Activated CD4-positive, alpha-beta T cell treated with anti-CD3 and anti-CD28 coated beads, Interleukin-2, amount 50 U/mL, for 48 hours (primary cell): ENCODE results near the gene ACER3.
"Not testable (repeated sequence)": the region's sequence is repeated elsewhere in the genome, so short reads cannot be mapped to it uniquely, and the experiment has no call there.

ENCODE experiments used
- DNase-seq, 2 experiments: peaks; one replicate each; pipeline ENCODE4 v3.0.0-alpha.2; 2020

The ACER3 gene

GRCh38 chr11:76880314-76880713 lies 19.6 kb downstream of the ACER3 start:
- no peak for DNase-seq

- no peak for DNase-seq
Observed at GRCh38 chr11:76880956-76881355, 20.2 kb downstream of the ACER3 start.

DNA sequence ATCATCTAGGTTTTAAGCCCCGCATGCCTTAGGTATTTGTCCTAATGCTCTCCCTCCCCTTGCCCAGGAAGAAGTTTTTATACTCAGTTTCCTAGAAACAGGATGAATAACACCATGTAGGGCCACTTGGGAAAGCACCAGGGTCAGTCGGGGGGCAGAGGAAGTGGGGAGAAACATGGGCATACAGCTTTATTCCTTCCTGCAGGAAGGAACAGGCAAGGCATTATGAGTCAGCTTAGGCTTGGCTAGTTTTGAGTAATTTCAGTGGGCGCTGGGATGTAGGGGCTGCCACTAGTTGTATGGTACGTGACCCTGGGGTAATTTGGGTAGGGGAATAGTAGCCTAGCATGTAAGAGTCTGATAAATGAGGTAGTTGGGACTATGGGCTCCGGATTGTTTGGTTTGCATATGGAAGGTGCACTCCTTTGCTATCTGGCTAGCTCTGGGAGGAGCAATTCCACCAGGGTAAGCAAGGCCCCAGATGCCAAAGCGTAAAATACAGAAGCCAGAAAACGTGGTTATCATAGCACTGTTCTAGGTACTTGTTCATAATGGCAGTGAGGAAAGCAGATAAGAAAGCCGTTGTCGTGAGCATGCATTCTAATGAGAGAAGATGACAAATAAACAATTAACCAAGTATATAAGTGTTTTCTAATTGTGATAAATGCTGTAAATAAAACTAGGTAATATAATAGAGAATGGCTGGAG lies 24.8 kb downstream of the ACER3 start:
- DNase-seq: peak; percentile 7 to 21

DNA sequence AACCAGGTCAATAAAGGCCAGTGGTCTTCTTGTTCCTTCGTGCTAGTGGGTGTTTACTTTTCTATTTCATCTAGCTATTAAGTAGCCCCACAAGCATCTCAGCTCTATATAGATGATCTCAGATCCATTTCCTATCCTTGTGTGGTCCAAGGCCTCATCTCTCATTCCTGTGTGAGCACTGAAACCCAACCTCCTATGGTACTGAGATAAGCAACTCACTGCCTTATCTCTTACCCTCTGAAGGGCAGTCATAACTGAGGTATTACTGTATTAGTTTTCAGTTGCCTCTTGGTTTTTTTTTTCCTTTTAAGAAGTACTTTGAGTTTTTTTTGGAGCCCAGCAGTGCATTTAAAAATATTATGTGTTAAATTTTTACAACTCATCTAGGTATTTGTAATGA lies 28.3 kb downstream of the ACER3 start:
- no peak for DNase-seq

DNA sequence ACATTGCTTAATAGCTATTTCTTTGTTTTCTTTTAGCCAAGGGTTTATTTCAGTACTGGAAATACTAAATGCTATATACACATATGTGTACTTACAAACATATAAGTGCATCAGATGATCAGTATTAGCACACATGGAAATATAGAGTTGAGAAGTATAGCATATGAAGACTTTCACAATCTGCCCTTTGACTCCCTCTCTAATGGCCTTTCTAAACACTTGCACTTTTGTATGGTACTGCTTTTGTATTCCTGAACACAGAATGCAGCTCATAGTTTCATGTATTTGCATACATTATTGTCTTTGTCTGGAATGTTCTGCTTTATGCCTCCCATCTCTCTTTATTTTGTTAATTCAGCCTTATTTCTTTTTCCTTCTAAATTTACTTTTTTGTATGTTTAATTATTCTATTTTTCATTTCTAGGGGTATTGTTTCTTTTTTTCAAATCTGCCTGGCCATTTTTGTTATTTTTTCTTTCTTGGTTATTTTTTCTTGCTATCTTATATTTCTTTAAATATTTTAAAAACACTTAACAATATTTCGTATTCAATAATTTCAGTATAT lies 28.8 kb downstream of the ACER3 start:
- DNase-seq: no peak

- DNase-seq: no peak
Observed at GRCh38 chr11:76890329-76890728, 29.6 kb downstream of the ACER3 start.

DNA sequence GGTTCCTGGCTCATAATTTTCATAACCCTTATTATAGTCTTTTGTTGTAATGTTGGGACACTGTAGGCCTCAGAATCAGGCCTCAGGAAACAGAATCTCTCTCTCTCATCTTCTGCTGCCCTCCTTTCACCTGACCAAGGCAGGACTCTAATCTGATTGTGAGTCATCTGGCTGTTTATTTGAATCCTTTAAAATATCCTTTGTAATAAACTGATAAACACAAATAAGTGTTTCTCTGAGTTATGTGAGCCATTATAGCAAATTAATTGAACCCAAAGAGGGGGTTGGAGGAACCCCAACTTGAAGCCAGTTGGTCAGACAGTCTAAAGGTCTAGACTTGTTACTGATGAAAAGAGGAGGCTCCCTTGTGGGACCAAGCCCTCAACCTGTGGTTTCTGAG lies 30.6 kb downstream of the ACER3 start:
- no peak for DNase-seq

DNA sequence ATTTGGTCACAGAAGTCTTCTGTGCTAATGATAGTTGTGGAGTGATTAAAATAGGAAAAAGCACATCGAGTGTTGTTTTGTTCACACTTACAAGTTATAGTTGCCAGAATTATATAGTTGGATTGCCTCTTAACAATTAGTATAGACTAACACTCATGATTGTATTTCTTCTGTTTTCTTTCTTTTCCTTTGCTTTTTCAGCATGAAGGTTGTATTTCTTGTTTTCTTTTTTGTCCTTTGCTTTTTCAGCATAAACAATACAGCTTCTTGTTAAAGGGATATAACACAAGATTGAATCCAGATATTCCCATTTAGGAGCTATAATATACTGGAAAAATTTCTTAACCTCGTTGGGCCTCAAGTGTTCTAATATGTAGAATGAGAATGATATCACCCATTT lies 31.1 kb downstream of the ACER3 start:
- DNase-seq: no peak

DNA sequence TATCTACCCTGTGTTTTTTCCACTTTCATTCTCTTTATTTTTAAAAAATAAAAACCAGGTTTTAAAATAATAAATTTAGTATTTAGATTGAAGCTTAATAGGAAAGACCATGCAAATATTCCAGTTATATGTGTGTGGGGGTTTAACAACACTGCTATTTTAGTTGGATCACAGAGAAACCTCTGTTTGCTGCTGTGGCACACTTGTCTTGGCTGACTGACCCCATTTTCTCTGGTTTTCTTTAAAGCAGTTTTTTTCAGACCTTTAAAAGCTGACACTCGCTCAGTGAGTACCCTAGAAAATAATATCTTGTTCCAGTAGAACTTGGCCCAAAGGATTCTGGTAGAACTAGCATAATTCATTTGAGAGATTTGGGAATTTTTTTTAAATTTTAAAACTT lies 31.6 kb downstream of the ACER3 start:
- no peak for DNase-seq

GRCh38 chr11:76897233-76897632 lies 36.5 kb downstream of the ACER3 start:
- DNase-seq: no peak

DNA sequence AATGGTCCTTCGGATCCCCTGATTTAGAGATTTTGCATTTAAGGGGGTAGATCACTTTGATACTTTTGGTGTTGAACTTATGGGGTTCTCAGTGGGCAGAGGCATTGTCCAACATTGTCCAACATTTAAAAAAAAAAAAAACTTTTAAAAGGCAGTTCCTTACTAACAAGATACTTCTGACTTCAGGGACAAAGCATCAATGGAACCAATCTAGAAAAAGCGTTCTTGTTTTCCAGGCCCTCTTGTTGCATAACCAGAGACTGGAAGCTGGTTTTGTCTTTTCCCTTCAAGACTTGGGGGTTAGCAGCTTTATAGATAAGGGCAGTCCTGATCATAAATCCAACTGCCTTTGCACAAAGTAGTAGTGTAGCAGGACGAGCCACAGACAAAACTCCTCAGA lies 40.4 kb downstream of the ACER3 start:
- DNase-seq: no peak

DNA sequence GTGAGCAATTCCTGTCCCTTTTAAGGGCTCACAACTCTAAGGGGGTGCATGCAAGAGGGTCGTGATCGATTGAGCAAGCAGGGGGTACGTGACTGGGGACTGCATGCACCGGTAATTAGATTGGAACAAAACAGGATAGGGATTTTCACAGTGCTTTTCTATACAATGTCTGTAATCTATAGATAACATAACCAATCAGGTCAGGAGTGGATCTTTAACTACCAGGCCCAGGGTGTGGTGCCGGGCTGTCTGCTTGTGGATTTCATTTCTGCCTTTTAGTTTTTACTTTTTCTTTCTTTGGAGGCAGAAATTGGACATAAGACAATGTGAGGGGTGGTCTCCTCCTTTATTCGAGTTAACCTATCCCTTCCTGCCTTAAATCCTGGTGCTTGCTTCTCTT lies 40.9 kb downstream of the ACER3 start:
- DNase-seq: not testable (repeated sequence)

DNA sequence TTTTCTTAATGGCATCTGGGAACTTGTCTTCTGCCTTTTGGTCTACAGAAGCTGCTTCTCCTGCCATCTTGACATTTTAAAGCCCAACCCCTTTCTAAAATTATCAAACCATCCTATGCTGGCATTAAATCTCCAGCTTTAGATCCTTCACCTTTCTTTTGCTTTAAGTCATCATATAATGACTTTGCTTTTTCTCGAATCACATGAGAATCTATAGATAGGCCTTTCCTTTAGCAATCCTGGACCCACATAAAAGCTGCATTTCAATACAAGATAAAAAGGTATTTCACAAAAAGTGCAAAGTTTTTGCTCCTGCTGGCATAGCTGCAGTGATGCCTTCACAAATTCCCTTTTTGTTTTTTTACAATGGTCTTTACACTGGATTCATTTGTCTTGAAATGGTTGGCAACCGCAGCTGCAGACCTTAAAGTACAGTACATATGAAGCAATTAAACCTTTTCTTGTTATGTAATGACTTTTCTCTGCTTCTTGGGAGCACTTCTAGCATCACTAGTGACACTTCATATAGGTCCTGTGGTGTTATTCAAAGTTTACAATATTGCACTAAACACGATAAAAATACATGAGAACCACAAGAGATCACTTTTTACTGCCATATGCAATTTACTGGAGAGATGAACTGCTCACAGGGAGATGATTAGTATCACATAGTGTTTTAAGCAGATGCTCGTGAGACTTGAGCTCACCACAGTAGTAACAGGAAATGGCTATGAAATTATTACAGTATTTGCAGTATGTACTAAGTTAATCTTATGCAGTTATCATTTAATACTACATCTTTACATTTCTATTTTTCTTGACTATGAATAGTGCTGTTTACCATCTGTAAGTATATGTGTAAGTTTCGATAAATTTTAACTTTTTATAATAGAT lies 41.6 kb downstream of the ACER3 start:
- DNase-seq: no peak

DNA sequence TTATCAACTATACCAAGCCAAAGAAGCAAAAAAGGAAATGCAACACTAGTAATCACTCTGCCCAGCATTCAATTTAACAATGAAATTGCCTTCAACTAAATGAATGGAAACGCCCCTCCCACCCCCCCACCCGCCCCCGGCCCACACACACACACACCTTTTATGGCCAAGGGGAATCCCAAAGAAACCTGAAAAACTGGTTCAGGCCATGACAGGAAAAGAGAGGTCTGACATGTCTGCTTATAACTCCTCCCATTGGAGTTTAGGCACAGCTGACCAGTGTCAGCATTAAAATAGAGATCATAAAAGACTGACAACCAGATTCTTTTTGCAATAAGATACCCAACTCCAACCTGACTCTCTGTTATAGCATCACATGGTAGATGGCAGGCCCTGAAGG lies 42.6 kb downstream of the ACER3 start:
- no peak for DNase-seq

DNA sequence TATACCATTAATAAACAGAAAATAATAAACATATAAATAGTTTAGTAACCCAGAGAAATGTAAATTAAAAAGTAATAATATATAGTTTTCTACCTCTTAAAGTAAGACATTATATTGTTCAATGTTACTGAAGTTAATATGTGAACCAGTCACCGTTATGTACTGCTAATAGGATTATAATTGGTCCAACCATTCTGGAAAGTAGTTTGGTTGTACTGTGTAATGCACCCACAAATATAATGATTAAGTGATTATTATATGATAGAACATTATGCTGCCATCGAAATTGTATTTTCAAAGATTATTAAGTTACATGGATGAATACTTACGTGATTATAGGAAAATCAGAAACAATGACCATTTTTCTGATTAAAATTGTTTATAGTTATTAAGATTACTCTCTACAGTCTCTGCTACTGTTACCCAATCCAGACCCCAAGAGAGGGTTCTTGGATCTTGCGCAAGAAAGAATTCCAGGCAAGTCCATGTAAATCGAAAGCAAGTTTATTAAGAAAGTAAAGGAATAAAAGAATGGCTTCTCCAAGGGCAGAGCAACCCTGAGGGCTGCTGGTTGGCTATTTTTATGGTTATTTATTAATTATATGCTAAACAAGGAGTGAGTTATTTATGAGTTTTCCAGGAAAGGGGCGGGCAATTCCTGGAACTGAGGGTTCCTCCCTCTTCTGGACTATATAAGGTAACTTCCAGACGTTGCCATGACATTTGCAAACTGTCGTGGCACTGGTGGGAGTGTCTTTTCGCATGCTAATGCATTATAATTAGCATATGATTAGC lies 50.1 kb downstream of the ACER3 start:
- no peak for DNase-seq

DNA sequence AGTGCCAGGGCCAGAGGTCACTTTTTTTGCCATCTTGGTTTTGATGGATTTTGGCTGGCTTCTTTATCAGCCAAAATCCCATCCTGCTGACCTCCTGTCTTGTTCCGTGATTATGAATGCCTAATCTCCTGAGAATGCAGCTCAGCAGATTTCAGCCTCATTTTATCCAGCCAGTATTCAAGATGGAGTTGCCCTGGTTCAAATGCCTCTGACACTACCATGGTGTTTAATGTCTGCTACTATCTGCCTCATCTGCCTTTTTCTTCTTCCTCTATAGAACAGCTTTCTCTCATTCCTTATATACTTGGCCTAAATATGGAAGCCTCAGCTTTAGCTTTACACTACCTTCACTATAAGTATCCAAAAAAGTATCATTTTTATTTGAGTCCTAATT lies 50.7 kb downstream of the ACER3 start:
- DNase-seq: no peak

DNA sequence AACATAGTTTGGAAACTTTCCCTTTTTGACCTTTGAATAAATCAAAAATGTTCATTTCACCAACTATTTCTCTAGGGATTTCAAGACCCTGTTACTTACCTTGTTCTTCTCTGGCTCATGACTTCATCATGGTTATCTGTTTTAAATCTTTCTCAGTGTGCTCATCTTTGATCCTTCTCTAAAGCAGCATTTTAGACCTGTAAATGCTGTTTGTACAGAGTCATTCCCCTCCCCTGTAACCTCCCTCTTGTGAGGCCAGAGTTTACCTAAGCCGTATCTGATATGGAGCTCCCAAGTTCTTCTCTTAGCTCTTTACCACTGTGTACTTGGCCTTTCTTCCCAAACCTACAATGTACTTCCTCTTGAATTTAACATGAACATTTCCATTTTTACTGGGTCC lies 56.0 kb downstream of the ACER3 start:
- no peak for DNase-seq

- no peak for DNase-seq
Observed at GRCh38 chr11:76918941-76919386, 58.2 kb downstream of the ACER3 start.

GRCh38 chr11:76919467-76919866 lies 58.7 kb downstream of the ACER3 start:
- DNase-seq: no peak

DNA sequence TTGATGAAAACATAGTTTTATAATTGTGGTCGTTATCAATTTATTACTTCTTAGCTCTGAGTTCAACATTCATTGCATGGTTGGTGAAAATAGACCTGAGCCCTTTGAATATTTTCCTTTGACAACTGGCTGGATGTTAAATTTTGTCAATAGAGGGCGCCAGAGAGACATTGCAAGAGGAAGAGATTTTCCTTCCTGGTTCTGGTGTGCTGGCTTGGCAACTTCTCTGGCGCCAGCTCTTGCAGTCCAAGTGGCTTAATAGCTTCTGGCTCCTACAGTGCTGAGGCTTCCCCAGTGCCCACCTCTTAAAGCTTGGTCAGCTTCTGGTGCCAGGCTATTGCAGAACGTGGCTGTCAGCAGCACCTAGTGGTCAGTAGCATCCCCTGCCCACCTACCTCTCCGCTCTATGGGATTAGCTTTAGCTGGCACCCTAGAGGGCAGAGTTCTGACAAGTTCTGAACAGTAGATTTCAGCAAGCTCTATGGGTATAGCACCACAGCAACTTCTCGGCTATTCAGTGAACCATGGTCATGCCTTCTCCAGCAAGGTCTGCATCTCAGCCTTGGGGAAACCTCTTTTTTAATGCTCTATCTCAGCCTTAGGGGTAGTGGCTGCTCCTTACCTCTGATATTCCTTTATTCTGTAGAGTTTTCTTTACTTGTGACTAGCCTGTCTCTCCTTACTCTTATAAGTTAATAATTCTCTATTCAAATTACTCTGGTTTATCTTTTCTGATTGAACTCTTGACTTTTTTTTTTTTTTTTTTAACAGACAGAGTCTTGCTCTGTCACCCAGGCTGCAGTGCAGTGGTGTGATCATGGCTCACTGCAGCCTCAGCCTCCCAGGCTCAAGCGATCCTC lies 59.4 kb downstream of the ACER3 start:
- peak; percentile 33 to 57 for DNase-seq

DNA sequence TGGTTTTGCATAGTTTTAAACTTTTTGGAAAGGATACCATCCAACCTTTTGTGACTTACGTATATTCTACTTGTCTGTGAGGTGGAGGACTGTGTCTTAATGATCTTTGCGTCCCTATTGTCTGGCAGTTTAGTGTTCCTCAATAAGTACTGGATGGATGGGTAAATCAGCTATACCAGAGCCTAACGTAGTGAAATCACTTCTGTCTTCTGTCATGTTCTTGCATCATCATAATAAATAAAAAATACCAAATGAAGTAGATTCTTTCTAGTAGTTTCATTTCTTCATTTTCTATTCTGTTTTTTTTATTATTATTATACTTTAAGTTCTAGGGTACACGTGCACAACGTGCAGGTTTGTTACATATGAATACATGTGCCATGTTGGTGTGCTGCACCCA lies 66.4 kb downstream of the ACER3 start:
- DNase-seq: no peak

- DNase-seq: no peak
Observed at GRCh38 chr11:76935042-76935441, 74.3 kb downstream of the ACER3 start.
